Neural progenitor cell (in vitro differentiated cells): Measurements from ENCODE around the gene SERGEF.

Experiments
- EZH2 ChIP-seq: fragments of 200-600 bp; sonication (generic); IDR thresholded peaks from 2 replicates; pipeline ENCODE4 v1.6.1; 2017; ENCODE audit warnings: antibody characterized with exemption, mild to moderate bottlenecking, moderate library complexity
- EZH2phosphoT487 ChIP-seq: fragments of 200-600 bp; sonication (generic); IDR thresholded peaks from 2 replicates; pipeline ENCODE4 v1.6.1; 2017; ENCODE audit warnings: antibody characterized with exemption

DNA sequence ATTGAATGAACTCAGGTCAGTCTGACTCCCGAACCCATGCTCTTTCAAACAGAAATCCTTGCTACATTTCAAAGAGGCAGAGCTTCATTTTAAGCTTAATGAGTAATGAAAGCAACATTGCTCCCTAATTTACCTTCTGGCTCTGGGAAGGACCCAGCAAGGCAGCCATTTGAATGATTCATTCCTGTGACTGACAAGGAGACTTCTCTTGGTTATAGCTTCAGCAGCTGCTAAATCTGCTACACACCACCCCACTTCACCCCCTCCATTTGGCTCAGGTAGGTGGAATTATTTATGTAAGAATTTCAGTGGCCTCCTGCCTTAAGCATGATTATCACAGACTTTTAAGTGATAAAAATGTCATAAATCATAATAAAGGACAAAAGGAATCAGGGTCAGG, 160.6 kb downstream of the SERGEF start:
- TF ChIP-seq EZH2 (no peak), EZH2phosphoT487 (no peak)
